HG03039 (cell line): ENCODE measurements around the gene ABCD1.
"Not testable (repeated sequence)": the region's sequence is repeated elsewhere in the genome, so short reads cannot be mapped to it uniquely, and the experiment has no call there.

ENCODE experiments used
- ATAC-seq: cut with Tn5 transposase; IDR thresholded peaks from one replicate; pipeline ENCODE4 v1.9.1; 2021; ENCODE audit warnings: mild to moderate bottlenecking, moderate library complexity; ENCODE audit not compliant: unreplicated experiment

ABCD1 gene

GRCh38 chrX:153724252-153725038, at the start of gene ABCD1, which contains the start of gene BCAP31:
ABCD1 (plus strand) TSS chrX:153724856; CDS start chrX:153725267, 411 bp downstream.
BCAP31 (minus strand) TSS chrX:153724387; CDS start chrX:153723244, 1,143 bp downstream.
- ATAC-seq: peak; percentile 53

- ATAC-seq: no peak
These were observed 43.5 kb upstream of the ABCD1 start for GRCh38 chrX:153681175-153681574.

GRCh38 chrX:153683486-153683885, 41.2 kb upstream of the ABCD1 start:
- not testable (repeated sequence) for ATAC-seq

GRCh38 chrX:153684467-153685155, 40.0 kb upstream of the ABCD1 start:
- ATAC-seq: no peak

GRCh38 chrX:153685156-153685536, 39.5 kb upstream of the ABCD1 start:
- ATAC-seq: no peak

- ATAC-seq: no peak
These were observed 38.6 kb upstream of the ABCD1 start for GRCh38 chrX:153685751-153686696.

- ATAC-seq: no peak
These were observed 37.9 kb upstream of the ABCD1 start for GRCh38 chrX:153686711-153687110.

- ATAC-seq: no peak
These were observed 37.3 kb upstream of the ABCD1 start, which contains the start of gene SLC6A8 for GRCh38 chrX:153687121-153688039. SLC6A8 (plus strand) TSS chrX:153687926; CDS start chrX:153688575, 649 bp downstream.

- ATAC-seq: no peak
These were observed 36.6 kb upstream of the ABCD1 start for GRCh38 chrX:153688071-153688470.

GRCh38 chrX:153688506-153688905, 36.1 kb upstream of the ABCD1 start:
- no peak for ATAC-seq

- ATAC-seq: no peak
These were observed 35.6 kb upstream of the ABCD1 start for GRCh38 chrX:153688911-153689590.

- no peak for ATAC-seq
These were observed 34.8 kb upstream of the ABCD1 start for GRCh38 chrX:153689654-153690465.

- ATAC-seq: no peak
These were observed 34.2 kb upstream of the ABCD1 start for GRCh38 chrX:153690466-153690865.

- ATAC-seq: not testable (repeated sequence)
These were observed 33.4 kb upstream of the ABCD1 start for GRCh38 chrX:153691032-153691827.

- ATAC-seq: no peak
These were observed 32.7 kb upstream of the ABCD1 start for GRCh38 chrX:153692003-153692402.

- no peak for ATAC-seq
These were observed 32.0 kb upstream of the ABCD1 start for GRCh38 chrX:153692611-153693156.
